Liver (tissue), 9 donors: ENCODE data around the gene CDC42SE2. TPM values are rescaled to one million over a fixed set of nuclear protein-coding genes. Genes with fewer than 3 reads are reported as not detected.
A peak's percentile ranks its signal among the peaks of the same experiment; 100 is the strongest.

ENCODE experiments used
- DNase-seq: peaks from one replicate; pipeline ENCODE4 v3.0.0-alpha.2; 2017; ENCODE audit warnings: low spot score
- H3K27ac ChIP-seq, 2 donors: one replicate each; pipeline ENCODE4 v1.7.0; 2013; ENCODE audit warnings: inconsistent platforms in 2 of 2, low read length in 2 of 2, control low read depth in 1 of 2, low read depth in 1 of 2, mild to moderate bottlenecking in 1 of 2
- H3K27me3 ChIP-seq, 4 donors: one replicate each; pipeline versions ENCODE4 v1.6.1 to v1.7.0; 2013; ENCODE audit warnings: low read length in 3 of 4, inconsistent platforms in 1 of 4, mild to moderate bottlenecking in 1 of 4, moderate library complexity in 1 of 4; ENCODE audit not compliant: control insufficient read depth in 4 of 4, insufficient read depth in 4 of 4
- H3K36me3 ChIP-seq, 4 donors: one replicate each; pipeline versions ENCODE4 v1.6.1 to v1.7.0; 2013; ENCODE audit warnings: low read length in 3 of 4, mild to moderate bottlenecking in 3 of 4, low read depth in 1 of 4, moderate library complexity in 1 of 4; ENCODE audit not compliant: control insufficient read depth in 4 of 4, insufficient read depth in 3 of 4
- H3K4me1 ChIP-seq, 4 donors: one replicate each; pipeline versions ENCODE4 v1.6.1 to v1.7.0; 2013; ENCODE audit warnings: low read length in 3 of 4, mild to moderate bottlenecking in 3 of 4, moderate library complexity in 1 of 4; ENCODE audit not compliant: control insufficient read depth in 4 of 4, insufficient read depth in 4 of 4
- H3K4me3 ChIP-seq, 3 donors: one replicate each; pipeline versions ENCODE4 v1.6.1 to v1.7.0; 2013; ENCODE audit warnings: low read length in 3 of 3, control low read depth in 1 of 3, low read depth in 1 of 3, mild to moderate bottlenecking in 1 of 3
- H3K9ac ChIP-seq, 2 donors: one replicate each; pipeline ENCODE4 v1.7.0; 2013; ENCODE audit warnings: low read length in 2 of 2, mild to moderate bottlenecking in 2 of 2, moderate library complexity in 2 of 2, control low read depth in 1 of 2, low read depth in 1 of 2
- H3K9me3 ChIP-seq, 4 donors: one replicate each; pipeline versions ENCODE4 v1.6.1 to v1.7.0; 2013; ENCODE audit warnings: low read length in 3 of 4; ENCODE audit not compliant: control insufficient read depth in 4 of 4
- EGR1 ChIP-seq, 2 donors: IDR thresholded peaks; 2 replicates each; pipeline ENCODE4 v1.6.1; 2016 to 2018; ENCODE audit warnings: antibody characterized with exemption in 2 of 2, low read depth in 2 of 2
- FOXA1 ChIP-seq: IDR thresholded peaks from 2 replicates; pipeline ENCODE4 v1.6.1; 2016; ENCODE audit warnings: antibody characterized with exemption
- FOXA2 ChIP-seq: IDR thresholded peaks from 2 replicates; pipeline ENCODE4 v1.6.1; 2016; ENCODE audit warnings: antibody characterized with exemption
- GABPA ChIP-seq, 2 donors: IDR thresholded peaks in 1 of 2; conservative IDR thresholded peaks in 1 of 2; 2 replicates each; pipeline ENCODE4 v1.6.1; 2016; ENCODE audit warnings: antibody characterized with exemption in 2 of 2, mild to moderate bottlenecking in 1 of 2, moderate library complexity in 1 of 2
- HNF4A ChIP-seq, 2 donors: conservative IDR thresholded peaks; 2 replicates each; pipeline ENCODE4 v1.6.1; 2016; ENCODE audit warnings: antibody characterized with exemption in 2 of 2, mild to moderate bottlenecking in 2 of 2
- HNF4G ChIP-seq: IDR thresholded peaks from 2 replicates; pipeline ENCODE4 v1.6.1; 2016; ENCODE audit warnings: antibody characterized with exemption
- JUND ChIP-seq, 2 donors: IDR thresholded peaks; 2 replicates each; pipeline ENCODE4 v1.6.1; 2016; ENCODE audit warnings: antibody characterized with exemption in 2 of 2
- NR2F2 ChIP-seq: IDR thresholded peaks from 2 replicates; pipeline ENCODE4 v1.6.1; 2016; ENCODE audit warnings: antibody characterized with exemption
- RAD21 ChIP-seq, 2 donors: IDR thresholded peaks; 2 replicates each; pipeline ENCODE4 v1.6.1; 2016; ENCODE audit warnings: antibody characterized with exemption in 2 of 2, mild to moderate bottlenecking in 2 of 2
- SP1 ChIP-seq: IDR thresholded peaks from 2 replicates; pipeline ENCODE4 v1.6.1; 2018; ENCODE audit warnings: antibody characterized with exemption, mild to moderate bottlenecking
- YY1 ChIP-seq: IDR thresholded peaks from 2 replicates; pipeline ENCODE4 v1.6.1; 2016; ENCODE audit warnings: antibody characterized with exemption, mild to moderate bottlenecking
- WGBS: extraction: QIAGEN DNeasy Blood & Tissue Kit; methylation state at CpG from one replicate; pipeline ENCODE4 v1.1.7; 2013; 5-methylcytosine and 5-hydroxymethylcytosine counted together
- polyA plus RNA-seq, 2 donors: library from polyadenylated mRNA; stranded (reverse) in 1 of 2; unstranded in 1 of 2; fragments of 200-250 nt in 1 of 2; fragments of >200 nt in 1 of 2; fragmentation: Nextera tagmentation in 1 of 2; extraction: Ambion mirVana in 1 of 2; gene quantifications; one replicate each; pipeline versions ENCODE4 v1.2.1 to v1.2.3, GENCODE V29; 2013 to 2015
- total RNA-seq, 2 donors: library from RNA; depleted of rRNA; stranded (reverse); fragments of >200 nt; gene quantifications; one replicate each; pipeline ENCODE4 v1.2.3, GENCODE V29; 2014
- TF ChIP-seq, protein P1 (sequence below): IDR thresholded peaks from 2 replicates; pipeline ENCODE4 v1.6.1; 2016; ENCODE audit warnings: antibody characterized with exemption
- TF ChIP-seq, protein P2 (sequence below): fragments of 150-350 bp; IDR thresholded peaks from 2 replicates; pipeline ENCODE4 v1.5.1; 2017; ENCODE audit warnings: improper control_type of control experiment, low read depth, low read length; ENCODE audit not compliant: missing input control
- TF ChIP-seq, protein P3 (sequence below): IDR thresholded peaks from 2 replicates; pipeline ENCODE4 v1.6.1; 2016; ENCODE audit warnings: antibody characterized with exemption
- TF ChIP-seq, protein P4 (sequence below): IDR thresholded peaks from 2 replicates; pipeline ENCODE4 v1.6.1; 2016; ENCODE audit warnings: antibody characterized with exemption
- TF ChIP-seq, protein P5 (sequence below): IDR thresholded peaks from 2 replicates; pipeline ENCODE4 v1.6.1; 2016; ENCODE audit warnings: antibody characterized with exemption, mild to moderate bottlenecking
- donor health status: healthy.
- donor health status: healthy.
- donor health status: healthy.
- donor health status: healthy.
- donor health status: healthy.

The CDC42SE2 gene, protein sequence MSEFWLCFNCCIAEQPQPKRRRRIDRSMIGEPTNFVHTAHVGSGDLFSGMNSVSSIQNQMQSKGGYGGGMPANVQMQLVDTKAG
- total RNA-seq, result 10 to 100 TPM; 20.1 to 31.7 TPM
- polyA plus RNA-seq, result 10 to 100 TPM in 1 of 2 donors, 1 to 10 TPM in 1; 7.8 to 13.9 TPM

DNA sequence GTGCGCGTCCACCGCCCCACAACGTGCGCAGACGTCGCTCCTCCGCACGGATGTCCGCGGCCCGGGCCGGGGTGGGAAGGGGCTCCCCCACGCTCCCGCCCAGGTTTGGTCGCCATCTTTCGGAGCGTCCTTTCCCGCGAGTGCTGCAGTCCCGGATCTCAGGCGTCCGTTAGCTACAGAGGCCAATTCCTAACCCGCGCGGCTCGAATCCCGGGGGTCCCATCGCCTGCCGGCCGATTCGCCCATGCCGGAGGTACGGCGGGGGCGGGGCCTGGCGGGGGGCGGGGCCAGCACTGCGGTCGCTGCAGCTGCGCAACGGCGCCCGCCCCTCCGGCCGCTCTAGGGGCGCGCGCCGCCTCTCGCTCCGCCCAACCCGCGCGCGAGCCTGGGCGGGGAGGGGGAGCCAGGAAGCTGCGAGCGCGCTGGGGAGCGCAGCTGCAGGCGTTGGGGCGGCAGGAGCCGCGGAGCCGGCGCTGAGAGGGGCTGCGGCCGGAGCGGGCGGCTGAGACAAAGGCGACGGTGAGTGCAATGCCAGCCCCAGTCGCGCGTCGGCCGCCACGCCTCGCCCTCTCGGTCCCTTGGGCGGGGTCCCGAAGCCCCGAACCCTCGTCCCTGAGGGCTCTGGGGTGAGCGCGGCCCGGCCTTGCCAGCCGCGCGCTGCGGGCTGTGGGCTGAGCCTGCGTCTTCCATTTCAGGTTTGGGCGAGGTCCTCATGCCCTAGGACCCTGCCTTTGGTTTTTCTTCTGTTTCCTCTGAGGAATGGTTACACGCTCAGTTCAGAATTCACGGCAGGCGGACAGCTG, at the start of gene CDC42SE2:
TSS of gene CDC42SE2 (plus strand) at position 406 of the 803 bp plus-strand sequence. CDS start 95,441 bp downstream, outside the sequence.
- Histone ChIP-seq H3K9ac (peak within 1 kb of the TSS; percentile 67 to 77), H3K36me3 (no peaks in the 10 kb centered on the region), H3K27ac (peak within 1 kb of the TSS; percentile 91), H3K4me1 (peaks cover 3 to 15% (median 7%) of the 10 kb centered on the region in 4 donors), H3K4me3 (peak within 1 kb of the TSS; percentile 87 to 99 (median 93)), H3K9me3 (no peaks in the 10 kb centered on the region), H3K27me3 (no peaks in the 10 kb centered on the region)
- under 1% methylated on average over 97 of the region's 97 CpGs for WGBS
- TF ChIP-seq EGR1 (IDR thresholded peaks at IDR 0.05; ENCODE audit: low read depth in 2 of 2) (no peak), YY1 (peak; percentile 53), HNF4G (no peak)
- peak; percentile 91 for DNase-seq

DNA sequence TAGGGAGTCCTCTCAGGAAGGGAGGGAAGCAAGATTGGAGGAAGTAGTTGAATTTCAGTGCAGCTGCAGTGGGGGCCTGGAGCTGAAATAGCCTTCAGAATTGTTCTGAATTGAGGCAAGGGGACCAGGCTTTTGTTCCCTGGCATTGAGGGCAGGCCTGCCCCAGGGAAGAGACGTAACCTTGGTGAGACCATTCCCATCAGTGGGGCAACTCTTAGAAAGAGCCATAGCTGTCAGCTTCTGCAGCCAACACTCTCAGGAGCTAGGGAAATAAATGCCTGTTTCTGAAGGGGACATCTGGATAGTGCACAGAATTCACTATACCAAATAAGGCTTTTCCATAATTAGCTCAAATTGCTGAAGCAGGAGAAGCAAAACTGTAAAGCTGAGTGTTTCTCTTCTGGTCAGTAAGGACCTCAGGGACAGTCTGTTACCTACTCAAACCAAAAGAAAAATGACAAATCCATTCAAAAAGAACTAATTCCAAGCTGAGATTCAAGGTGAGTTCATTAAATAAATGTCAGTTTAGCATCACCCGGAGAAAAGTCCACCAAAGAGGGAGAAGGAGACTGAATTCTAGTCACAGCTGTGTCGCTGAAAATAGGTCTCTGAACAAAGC, 49.1 kb upstream of the CDC42SE2 start:
- 84% methylated on average over 3 of the region's 3 CpGs for WGBS
- H3K27me3 ChIP-seq, result no peaks in the 10 kb centered on the region
- H3K9ac ChIP-seq, result no peak overlapping the region
- H3K4me3 ChIP-seq, result no peak overlapping the region
- no peaks in the 10 kb centered on the region for H3K4me1 ChIP-seq
- H3K36me3 ChIP-seq, result no peaks in the 10 kb centered on the region
- no peak for DNase-seq
- TF ChIP-seq SP1 (no peak), YY1 (no peak), NR2F2 (no peak), JUND (IDR thresholded peaks at IDR 0.05) (no peak), HNF4G (no peak), FOXA1 (no peak), EGR1 (IDR thresholded peaks at IDR 0.05; ENCODE audit: low read depth in 2 of 2) (no peak)
- TF ChIP-seq, protein P1, sequence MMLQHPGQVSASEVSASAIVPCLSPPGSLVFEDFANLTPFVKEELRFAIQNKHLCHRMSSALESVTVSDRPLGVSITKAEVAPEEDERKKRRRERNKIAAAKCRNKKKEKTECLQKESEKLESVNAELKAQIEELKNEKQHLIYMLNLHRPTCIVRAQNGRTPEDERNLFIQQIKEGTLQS, result no peak
- TF ChIP-seq, protein P2, sequence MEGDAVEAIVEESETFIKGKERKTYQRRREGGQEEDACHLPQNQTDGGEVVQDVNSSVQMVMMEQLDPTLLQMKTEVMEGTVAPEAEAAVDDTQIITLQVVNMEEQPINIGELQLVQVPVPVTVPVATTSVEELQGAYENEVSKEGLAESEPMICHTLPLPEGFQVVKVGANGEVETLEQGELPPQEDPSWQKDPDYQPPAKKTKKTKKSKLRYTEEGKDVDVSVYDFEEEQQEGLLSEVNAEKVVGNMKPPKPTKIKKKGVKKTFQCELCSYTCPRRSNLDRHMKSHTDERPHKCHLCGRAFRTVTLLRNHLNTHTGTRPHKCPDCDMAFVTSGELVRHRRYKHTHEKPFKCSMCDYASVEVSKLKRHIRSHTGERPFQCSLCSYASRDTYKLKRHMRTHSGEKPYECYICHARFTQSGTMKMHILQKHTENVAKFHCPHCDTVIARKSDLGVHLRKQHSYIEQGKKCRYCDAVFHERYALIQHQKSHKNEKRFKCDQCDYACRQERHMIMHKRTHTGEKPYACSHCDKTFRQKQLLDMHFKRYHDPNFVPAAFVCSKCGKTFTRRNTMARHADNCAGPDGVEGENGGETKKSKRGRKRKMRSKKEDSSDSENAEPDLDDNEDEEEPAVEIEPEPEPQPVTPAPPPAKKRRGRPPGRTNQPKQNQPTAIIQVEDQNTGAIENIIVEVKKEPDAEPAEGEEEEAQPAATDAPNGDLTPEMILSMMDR, result no peak
- TF ChIP-seq, protein P3, sequence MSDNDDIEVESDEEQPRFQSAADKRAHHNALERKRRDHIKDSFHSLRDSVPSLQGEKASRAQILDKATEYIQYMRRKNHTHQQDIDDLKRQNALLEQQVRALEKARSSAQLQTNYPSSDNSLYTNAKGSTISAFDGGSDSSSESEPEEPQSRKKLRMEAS, result no peak
- no peak overlapping the region for H3K27ac ChIP-seq
- H3K9me3 ChIP-seq, result no peaks in the 10 kb centered on the region

DNA sequence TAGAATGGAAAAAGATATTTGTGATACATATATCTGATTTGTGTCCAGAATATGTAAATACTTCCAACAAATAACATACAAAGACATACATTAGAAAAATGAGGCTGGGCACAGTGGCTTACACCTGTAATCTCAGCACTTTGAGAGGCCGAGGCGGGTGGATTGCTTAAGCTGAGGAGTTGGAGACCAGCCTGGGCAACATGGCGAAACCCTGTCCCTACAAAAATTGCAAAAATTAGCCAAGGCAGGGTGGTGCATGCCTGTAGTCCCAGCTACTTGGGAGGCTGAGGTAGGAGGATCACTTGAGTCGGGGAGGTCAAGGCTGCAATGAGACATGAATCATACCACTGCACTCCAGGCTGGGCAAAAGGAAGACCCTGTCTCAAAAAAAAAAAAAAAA, 46.1 kb upstream of the CDC42SE2 start:
- no peak overlapping the region for H3K4me3 ChIP-seq
- H3K9ac ChIP-seq, result no peak overlapping the region
- H3K27me3 ChIP-seq, result no peaks in the 10 kb centered on the region
- WGBS, result 96% methylated on average over 4 of the region's 4 CpGs
- no peaks in the 10 kb centered on the region for H3K9me3 ChIP-seq
- H3K36me3 ChIP-seq, result no peaks in the 10 kb centered on the region
- DNase-seq, result no peak
- no peaks in the 10 kb centered on the region for H3K4me1 ChIP-seq
- H3K27ac ChIP-seq, result no peak overlapping the region
- TF ChIP-seq HNF4A (conservative IDR thresholded peaks at IDR 0.05), result no peak
- TF ChIP-seq, protein P3, result no peak
- no peak for TF ChIP-seq RAD21 (IDR thresholded peaks at IDR 0.05)
- no peak for TF ChIP-seq HNF4G
- TF ChIP-seq GABPA (IDR thresholded peaks at IDR 0.05 in 1 of 2, conservative IDR thresholded peaks at IDR 0.05 in 1 of 2), result no peak
- TF ChIP-seq, protein P4, sequence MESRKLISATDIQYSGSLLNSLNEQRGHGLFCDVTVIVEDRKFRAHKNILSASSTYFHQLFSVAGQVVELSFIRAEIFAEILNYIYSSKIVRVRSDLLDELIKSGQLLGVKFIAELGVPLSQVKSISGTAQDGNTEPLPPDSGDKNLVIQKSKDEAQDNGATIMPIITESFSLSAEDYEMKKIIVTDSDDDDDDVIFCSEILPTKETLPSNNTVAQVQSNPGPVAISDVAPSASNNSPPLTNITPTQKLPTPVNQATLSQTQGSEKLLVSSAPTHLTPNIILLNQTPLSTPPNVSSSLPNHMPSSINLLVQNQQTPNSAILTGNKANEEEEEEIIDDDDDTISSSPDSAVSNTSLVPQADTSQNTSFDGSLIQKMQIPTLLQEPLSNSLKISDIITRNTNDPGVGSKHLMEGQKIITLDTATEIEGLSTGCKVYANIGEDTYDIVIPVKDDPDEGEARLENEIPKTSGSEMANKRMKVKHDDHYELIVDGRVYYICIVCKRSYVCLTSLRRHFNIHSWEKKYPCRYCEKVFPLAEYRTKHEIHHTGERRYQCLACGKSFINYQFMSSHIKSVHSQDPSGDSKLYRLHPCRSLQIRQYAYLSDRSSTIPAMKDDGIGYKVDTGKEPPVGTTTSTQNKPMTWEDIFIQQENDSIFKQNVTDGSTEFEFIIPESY, result no peak
- no peak for TF ChIP-seq FOXA2
- TF ChIP-seq YY1, result no peak
- TF ChIP-seq, protein P5, sequence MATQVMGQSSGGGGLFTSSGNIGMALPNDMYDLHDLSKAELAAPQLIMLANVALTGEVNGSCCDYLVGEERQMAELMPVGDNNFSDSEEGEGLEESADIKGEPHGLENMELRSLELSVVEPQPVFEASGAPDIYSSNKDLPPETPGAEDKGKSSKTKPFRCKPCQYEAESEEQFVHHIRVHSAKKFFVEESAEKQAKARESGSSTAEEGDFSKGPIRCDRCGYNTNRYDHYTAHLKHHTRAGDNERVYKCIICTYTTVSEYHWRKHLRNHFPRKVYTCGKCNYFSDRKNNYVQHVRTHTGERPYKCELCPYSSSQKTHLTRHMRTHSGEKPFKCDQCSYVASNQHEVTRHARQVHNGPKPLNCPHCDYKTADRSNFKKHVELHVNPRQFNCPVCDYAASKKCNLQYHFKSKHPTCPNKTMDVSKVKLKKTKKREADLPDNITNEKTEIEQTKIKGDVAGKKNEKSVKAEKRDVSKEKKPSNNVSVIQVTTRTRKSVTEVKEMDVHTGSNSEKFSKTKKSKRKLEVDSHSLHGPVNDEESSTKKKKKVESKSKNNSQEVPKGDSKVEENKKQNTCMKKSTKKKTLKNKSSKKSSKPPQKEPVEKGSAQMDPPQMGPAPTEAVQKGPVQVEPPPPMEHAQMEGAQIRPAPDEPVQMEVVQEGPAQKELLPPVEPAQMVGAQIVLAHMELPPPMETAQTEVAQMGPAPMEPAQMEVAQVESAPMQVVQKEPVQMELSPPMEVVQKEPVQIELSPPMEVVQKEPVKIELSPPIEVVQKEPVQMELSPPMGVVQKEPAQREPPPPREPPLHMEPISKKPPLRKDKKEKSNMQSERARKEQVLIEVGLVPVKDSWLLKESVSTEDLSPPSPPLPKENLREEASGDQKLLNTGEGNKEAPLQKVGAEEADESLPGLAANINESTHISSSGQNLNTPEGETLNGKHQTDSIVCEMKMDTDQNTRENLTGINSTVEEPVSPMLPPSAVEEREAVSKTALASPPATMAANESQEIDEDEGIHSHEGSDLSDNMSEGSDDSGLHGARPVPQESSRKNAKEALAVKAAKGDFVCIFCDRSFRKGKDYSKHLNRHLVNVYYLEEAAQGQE, result no peak
